ENCODE data around the gene NHSL2.
"Not testable (repeated sequence)": the region's sequence is repeated elsewhere in the genome, so short reads cannot be mapped to it uniquely, and the experiment has no call there.

DNA sequence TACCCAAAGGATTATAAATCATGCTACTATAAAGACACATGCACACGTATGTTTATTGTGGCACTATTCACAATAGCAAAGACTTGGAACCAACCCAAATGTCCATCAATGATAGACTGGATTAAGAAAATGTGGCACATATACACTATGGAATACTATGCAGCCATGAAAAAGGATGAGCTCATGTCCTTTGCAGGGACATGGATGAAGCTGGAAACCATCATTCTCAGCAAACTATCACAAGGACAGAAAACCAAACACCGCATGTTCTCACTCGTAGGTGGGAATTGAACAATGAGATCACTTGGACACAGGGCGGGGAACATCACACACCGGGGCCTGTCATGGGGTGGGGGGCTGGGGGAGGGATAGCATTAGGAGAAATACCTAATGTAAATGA is 265.6 kb downstream of the NHSL2 start:
- TF ChIP-seq, protein P1, sequence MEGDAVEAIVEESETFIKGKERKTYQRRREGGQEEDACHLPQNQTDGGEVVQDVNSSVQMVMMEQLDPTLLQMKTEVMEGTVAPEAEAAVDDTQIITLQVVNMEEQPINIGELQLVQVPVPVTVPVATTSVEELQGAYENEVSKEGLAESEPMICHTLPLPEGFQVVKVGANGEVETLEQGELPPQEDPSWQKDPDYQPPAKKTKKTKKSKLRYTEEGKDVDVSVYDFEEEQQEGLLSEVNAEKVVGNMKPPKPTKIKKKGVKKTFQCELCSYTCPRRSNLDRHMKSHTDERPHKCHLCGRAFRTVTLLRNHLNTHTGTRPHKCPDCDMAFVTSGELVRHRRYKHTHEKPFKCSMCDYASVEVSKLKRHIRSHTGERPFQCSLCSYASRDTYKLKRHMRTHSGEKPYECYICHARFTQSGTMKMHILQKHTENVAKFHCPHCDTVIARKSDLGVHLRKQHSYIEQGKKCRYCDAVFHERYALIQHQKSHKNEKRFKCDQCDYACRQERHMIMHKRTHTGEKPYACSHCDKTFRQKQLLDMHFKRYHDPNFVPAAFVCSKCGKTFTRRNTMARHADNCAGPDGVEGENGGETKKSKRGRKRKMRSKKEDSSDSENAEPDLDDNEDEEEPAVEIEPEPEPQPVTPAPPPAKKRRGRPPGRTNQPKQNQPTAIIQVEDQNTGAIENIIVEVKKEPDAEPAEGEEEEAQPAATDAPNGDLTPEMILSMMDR (IDR thresholded peaks at IDR 0.05): not testable (repeated sequence)
- not testable (repeated sequence) for TF ChIP-seq POLR2A (IDR thresholded peaks at IDR 0.05)

All from body of pancreas (tissue), 4 donors.